ENCODE data around the gene DCP2. TPM values are rescaled to one million over a fixed set of nuclear protein-coding genes. Genes with fewer than 3 reads are reported as not detected.

The DCP2 gene
- 32.7 TPM for polyA plus RNA-seq (2013, experiment 1 of 2)
- 33.7 TPM for polyA plus RNA-seq (2013, experiment 2 of 2)

GRCh38 chr5:112976432-112977309 lies at the start of gene DCP2:
Gene DCP2 (plus strand): TSS chr5:112976798. CDS start chr5:112976934, 136 bp downstream.
- Histone ChIP-seq H3K27ac (ENCODE audit: low read depth, low read length) (peak within 1 kb of the TSS; percentile 91), H3K4me1 (ENCODE audit: insufficient read depth, low read length) (peaks cover 26% of the 10 kb centered on the region), H3K36me3 (ENCODE audit: insufficient read depth, low read length) (peaks cover 8% of the 10 kb centered on the region), H3K4me3 (ENCODE audit: low read length) (peak within 1 kb of the TSS; percentile 85), H3K27me3 (ENCODE audit: insufficient read depth, low read length) (no peaks in the 10 kb centered on the region), H3K9ac (ENCODE audit: low read depth, low read length) (peak within 1 kb of the TSS; percentile 85), H3K9me3 (ENCODE audit: insufficient read depth, low read depth, low read length) (no peaks in the 10 kb centered on the region)
- WGBS, result under 1% methylated on average over 75 of the region's 75 CpGs

GRCh38 chr5:112929336-112930081 lies 47.1 kb upstream of the DCP2 start:
- no peak overlapping the region for H3K27ac ChIP-seq (ENCODE audit: low read depth, low read length)
- no peaks in the 10 kb centered on the region for H3K27me3 ChIP-seq (ENCODE audit: insufficient read depth, low read length)
- no peaks in the 10 kb centered on the region for H3K36me3 ChIP-seq (ENCODE audit: insufficient read depth, low read length)
- 99% methylated on average over 3 of the region's 4 CpGs for WGBS
- H3K4me3 ChIP-seq (ENCODE audit: low read length), result no peak overlapping the region
- H3K4me1 ChIP-seq (ENCODE audit: insufficient read depth, low read length), result no peaks in the 10 kb centered on the region
- H3K9ac ChIP-seq (ENCODE audit: low read depth, low read length), result no peak overlapping the region
- H3K9me3 ChIP-seq (ENCODE audit: insufficient read depth, low read depth, low read length), result no peaks in the 10 kb centered on the region

GRCh38 chr5:112930082-112930344 lies 46.6 kb upstream of the DCP2 start:
- Histone ChIP-seq H3K27me3 (ENCODE audit: insufficient read depth, low read length) (no peaks in the 10 kb centered on the region), H3K36me3 (ENCODE audit: insufficient read depth, low read length) (no peaks in the 10 kb centered on the region), H3K9ac (ENCODE audit: low read depth, low read length) (no peak overlapping the region), H3K27ac (ENCODE audit: low read depth, low read length) (no peak overlapping the region), H3K9me3 (ENCODE audit: insufficient read depth, low read depth, low read length) (no peaks in the 10 kb centered on the region), H3K4me3 (ENCODE audit: low read length) (no peak overlapping the region), H3K4me1 (ENCODE audit: insufficient read depth, low read length) (no peaks in the 10 kb centered on the region)
- 75% methylated on average over 1 of the region's 1 CpG for WGBS

GRCh38 chr5:112931473-112931872 lies 45.1 kb upstream of the DCP2 start:
- Histone ChIP-seq H3K27ac (ENCODE audit: low read depth, low read length) (no peak overlapping the region), H3K4me3 (ENCODE audit: low read length) (no peak overlapping the region), H3K9me3 (ENCODE audit: insufficient read depth, low read depth, low read length) (no peaks in the 10 kb centered on the region), H3K27me3 (ENCODE audit: insufficient read depth, low read length) (no peaks in the 10 kb centered on the region), H3K4me1 (ENCODE audit: insufficient read depth, low read length) (no peaks in the 10 kb centered on the region), H3K36me3 (ENCODE audit: insufficient read depth, low read length) (no peaks in the 10 kb centered on the region), H3K9ac (ENCODE audit: low read depth, low read length) (no peak overlapping the region)
- no CpG with 5 or more reads among the region's 2 CpGs for WGBS

- 80% methylated on average over 1 of the region's 1 CpG for WGBS
- Histone ChIP-seq H3K9ac (ENCODE audit: low read depth, low read length) (no peak overlapping the region), H3K4me3 (ENCODE audit: low read length) (no peak overlapping the region), H3K4me1 (ENCODE audit: insufficient read depth, low read length) (no peaks in the 10 kb centered on the region), H3K9me3 (ENCODE audit: insufficient read depth, low read depth, low read length) (no peaks in the 10 kb centered on the region), H3K27me3 (ENCODE audit: insufficient read depth, low read length) (no peaks in the 10 kb centered on the region), H3K36me3 (ENCODE audit: insufficient read depth, low read length) (no peaks in the 10 kb centered on the region), H3K27ac (ENCODE audit: low read depth, low read length) (no peak overlapping the region)
Measured at GRCh38 chr5:112933105-112933504, 43.5 kb upstream of the DCP2 start.

- Histone ChIP-seq H3K9ac (ENCODE audit: low read depth, low read length) (no peak overlapping the region), H3K27me3 (ENCODE audit: insufficient read depth, low read length) (no peaks in the 10 kb centered on the region), H3K36me3 (ENCODE audit: insufficient read depth, low read length) (no peaks in the 10 kb centered on the region), H3K27ac (ENCODE audit: low read depth, low read length) (no peak overlapping the region), H3K9me3 (ENCODE audit: insufficient read depth, low read depth, low read length) (no peaks in the 10 kb centered on the region), H3K4me1 (ENCODE audit: insufficient read depth, low read length) (no peaks in the 10 kb centered on the region), H3K4me3 (ENCODE audit: low read length) (no peak overlapping the region)
- WGBS, result 80% methylated on average over 1 of the region's 1 CpG
Measured at GRCh38 chr5:112933651-112934365, 42.8 kb upstream of the DCP2 start.

GRCh38 chr5:112934366-112934663 lies 42.3 kb upstream of the DCP2 start:
- Histone ChIP-seq H3K27me3 (ENCODE audit: insufficient read depth, low read length) (no peaks in the 10 kb centered on the region), H3K27ac (ENCODE audit: low read depth, low read length) (no peak overlapping the region), H3K4me1 (ENCODE audit: insufficient read depth, low read length) (no peaks in the 10 kb centered on the region)

GRCh38 chr5:112935675-112936074 lies 40.9 kb upstream of the DCP2 start:
- Histone ChIP-seq H3K27me3 (ENCODE audit: insufficient read depth, low read length) (no peaks in the 10 kb centered on the region), H3K27ac (ENCODE audit: low read depth, low read length) (no peak overlapping the region), H3K4me3 (ENCODE audit: low read length) (no peak overlapping the region), H3K4me1 (ENCODE audit: insufficient read depth, low read length) (no peaks in the 10 kb centered on the region), H3K9me3 (ENCODE audit: insufficient read depth, low read depth, low read length) (no peaks in the 10 kb centered on the region), H3K36me3 (ENCODE audit: insufficient read depth, low read length) (no peaks in the 10 kb centered on the region), H3K9ac (ENCODE audit: low read depth, low read length) (no peak overlapping the region)
- 90% methylated on average over 5 of the region's 5 CpGs for WGBS

More at GRCh38 chr5:112934366-112934663, 42.3 kb upstream of the DCP2 start:
- Histone ChIP-seq H3K36me3 (ENCODE audit: insufficient read depth, low read length) (no peaks in the 10 kb centered on the region), H3K9me3 (ENCODE audit: insufficient read depth, low read depth, low read length) (no peaks in the 10 kb centered on the region), H3K4me3 (ENCODE audit: low read length) (no peak overlapping the region), H3K9ac (ENCODE audit: low read depth, low read length) (no peak overlapping the region)

GRCh38 chr5:112938286-112938685 lies 38.3 kb upstream of the DCP2 start:
- no peaks in the 10 kb centered on the region for H3K4me1 ChIP-seq (ENCODE audit: insufficient read depth, low read length)
- no peak overlapping the region for H3K27ac ChIP-seq (ENCODE audit: low read depth, low read length)
- no peaks in the 10 kb centered on the region for H3K9me3 ChIP-seq (ENCODE audit: insufficient read depth, low read depth, low read length)
- H3K9ac ChIP-seq (ENCODE audit: low read depth, low read length), result no peak overlapping the region
- 93% methylated on average over 8 of the region's 8 CpGs for WGBS
- H3K4me3 ChIP-seq (ENCODE audit: low read length), result no peak overlapping the region
- no peaks in the 10 kb centered on the region for H3K27me3 ChIP-seq (ENCODE audit: insufficient read depth, low read length)
- no peaks in the 10 kb centered on the region for H3K36me3 ChIP-seq (ENCODE audit: insufficient read depth, low read length)

GRCh38 chr5:112940670-112941069 lies 35.9 kb upstream of the DCP2 start:
- Histone ChIP-seq H3K4me1 (ENCODE audit: insufficient read depth, low read length) (no peaks in the 10 kb centered on the region), H3K36me3 (ENCODE audit: insufficient read depth, low read length) (no peaks in the 10 kb centered on the region), H3K27me3 (ENCODE audit: insufficient read depth, low read length) (no peaks in the 10 kb centered on the region), H3K27ac (ENCODE audit: low read depth, low read length) (no peak overlapping the region), H3K9me3 (ENCODE audit: insufficient read depth, low read depth, low read length) (no peaks in the 10 kb centered on the region), H3K9ac (ENCODE audit: low read depth, low read length) (no peak overlapping the region), H3K4me3 (ENCODE audit: low read length) (no peak overlapping the region)
- 53% methylated on average over 2 of the region's 2 CpGs for WGBS

- no peak overlapping the region for H3K4me3 ChIP-seq (ENCODE audit: low read length)
- no peak overlapping the region for H3K27ac ChIP-seq (ENCODE audit: low read depth, low read length)
- no peaks in the 10 kb centered on the region for H3K27me3 ChIP-seq (ENCODE audit: insufficient read depth, low read length)
- no peaks in the 10 kb centered on the region for H3K4me1 ChIP-seq (ENCODE audit: insufficient read depth, low read length)
- no CpG with 5 or more reads among the region's 1 CpG for WGBS
- H3K36me3 ChIP-seq (ENCODE audit: insufficient read depth, low read length), result no peaks in the 10 kb centered on the region
- no peak overlapping the region for H3K9ac ChIP-seq (ENCODE audit: low read depth, low read length)
- H3K9me3 ChIP-seq (ENCODE audit: insufficient read depth, low read depth, low read length), result peaks cover 6% of the 10 kb centered on the region; the same call in 1 of the 2 replicates
Measured at GRCh38 chr5:112948458-112948857, 28.1 kb upstream of the DCP2 start.

All from HUES64 (cell line).